ENCODE measurements around the gene ASTN2. TPM values are rescaled to one million over a fixed set of nuclear protein-coding genes. Genes with fewer than 3 reads are reported as not detected.

ASTN2 gene
- total RNA-seq, 6 experiments from 2014 or later: 0.91 to 3.1 (median 2.5) TPM

GRCh38 chr9:116966199-116966598 is 448.7 kb downstream of the ASTN2 start:
- no peak overlapping the region for H3K27ac ChIP-seq
- TF ChIP-seq POLR2A (IDR thresholded peaks at IDR 0.05): no peak
- TF ChIP-seq CTCF (IDR thresholded peaks at IDR 0.05): no peak
- no peaks in the 10 kb centered on the region for H3K9me3 ChIP-seq
- ATAC-seq (no peak), DNase-seq (no peak)
- intact Hi-C loops (cut with DNase I): no loop called here
- no peaks in the 10 kb centered on the region for H3K27me3 ChIP-seq
- no peaks in the 10 kb centered on the region for H3K36me3 ChIP-seq
- no peak overlapping the region for H3K4me3 ChIP-seq
- no peaks in the 10 kb centered on the region for H3K4me1 ChIP-seq

GRCh38 chr9:116964258-116964657 is 450.6 kb downstream of the ASTN2 start:
- TF ChIP-seq CTCF (IDR thresholded peaks at IDR 0.05) (no peak), POLR2A (IDR thresholded peaks at IDR 0.05) (no peak)
- Histone ChIP-seq H3K36me3 (no peaks in the 10 kb centered on the region), H3K27me3 (no peaks in the 10 kb centered on the region), H3K4me3 (no peak overlapping the region), H3K27ac (no peak overlapping the region), H3K4me1 (no peaks in the 10 kb centered on the region), H3K9me3 (no peaks in the 10 kb centered on the region)
- DNase-seq (no peak), ATAC-seq (no peak)
- intact Hi-C loops (cut with DNase I): no loop called here
- 69% methylated on average over 10 of the region's 11 CpGs for WGBS (ENCODE audit: insufficient coverage, low coverage, low lambda C conversion rate, missing lambda C conversion rate)

GRCh38 chr9:116959809-116960208 is 455.0 kb downstream of the ASTN2 start:
- intact Hi-C loops (cut with DNase I): no loop called here
- DNase-seq (no peak), ATAC-seq (no peak)
- 27% methylated on average over 9 of the region's 16 CpGs for whole genome bisulfite sequencing (ENCODE audit: insufficient coverage, low coverage, low lambda C conversion rate, missing lambda C conversion rate)
- Histone ChIP-seq H3K9me3 (no peaks in the 10 kb centered on the region), H3K27ac (no peak overlapping the region), H3K36me3 (no peaks in the 10 kb centered on the region), H3K27me3 (no peaks in the 10 kb centered on the region), H3K4me3 (no peak overlapping the region), H3K4me1 (no peaks in the 10 kb centered on the region)
- TF ChIP-seq POLR2A (IDR thresholded peaks at IDR 0.05) (no peak), CTCF (IDR thresholded peaks at IDR 0.05) (no peak)

GRCh38 chr9:116958881-116959280 is 456.0 kb downstream of the ASTN2 start:
- Histone ChIP-seq H3K27me3 (no peaks in the 10 kb centered on the region), H3K4me1 (no peaks in the 10 kb centered on the region), H3K27ac (no peak overlapping the region), H3K36me3 (no peaks in the 10 kb centered on the region), H3K4me3 (no peak overlapping the region), H3K9me3 (no peaks in the 10 kb centered on the region)
- intact Hi-C loops (cut with DNase I): no loop called here
- no peak for TF ChIP-seq POLR2A (IDR thresholded peaks at IDR 0.05)
- no peak for TF ChIP-seq CTCF (IDR thresholded peaks at IDR 0.05)
- WGBS (ENCODE audit: insufficient coverage, low coverage, low lambda C conversion rate, missing lambda C conversion rate): 34% methylated on average over 5 of the region's 5 CpGs
- ATAC-seq (no peak), DNase-seq (no peak)

- DNase-seq (no peak), ATAC-seq (no peak)
- no peaks in the 10 kb centered on the region for H3K9me3 ChIP-seq
- no peak overlapping the region for H3K4me3 ChIP-seq
- intact Hi-C loops (cut with DNase I): no loop called here
- no peaks in the 10 kb centered on the region for H3K4me1 ChIP-seq
- TF ChIP-seq CTCF (IDR thresholded peaks at IDR 0.05): no peak
- no peak for TF ChIP-seq POLR2A (IDR thresholded peaks at IDR 0.05)
- WGBS (ENCODE audit: insufficient coverage, low coverage, low lambda C conversion rate, missing lambda C conversion rate): 69% methylated on average over 2 of the region's 2 CpGs
- H3K27me3 ChIP-seq: no peaks in the 10 kb centered on the region
- no peaks in the 10 kb centered on the region for H3K36me3 ChIP-seq
- H3K27ac ChIP-seq: no peak overlapping the region
Measured at GRCh38 chr9:116954731-116955130, 460.1 kb downstream of the ASTN2 start.

All from right lobe of liver (tissue), 6 donors.